D721Med (cell line): ENCODE measurements around the gene FLOT1.

Experiments used
- DNase-seq: peaks from one replicate; pipeline ENCODE4 v3.0.0; 2011; ENCODE audit warnings: low spot score; ENCODE audit not compliant: insufficient read length
- FAIRE-seq: peaks from 2 replicates; lab custom pipeline; 2011; peaks lifted over from hg19 to GRCh38; lab: Jason Lieb, UNC
- TF ChIP-seq, protein P1 (sequence below): IDR thresholded peaks from 2 replicates; pipeline ENCODE4 v1.5.1; 2012; ENCODE audit warnings: mild to moderate bottlenecking, control low read depth; ENCODE audit not compliant: insufficient read depth; ENCODE audit errors: missing control alignments

FLOT1 gene

DNA sequence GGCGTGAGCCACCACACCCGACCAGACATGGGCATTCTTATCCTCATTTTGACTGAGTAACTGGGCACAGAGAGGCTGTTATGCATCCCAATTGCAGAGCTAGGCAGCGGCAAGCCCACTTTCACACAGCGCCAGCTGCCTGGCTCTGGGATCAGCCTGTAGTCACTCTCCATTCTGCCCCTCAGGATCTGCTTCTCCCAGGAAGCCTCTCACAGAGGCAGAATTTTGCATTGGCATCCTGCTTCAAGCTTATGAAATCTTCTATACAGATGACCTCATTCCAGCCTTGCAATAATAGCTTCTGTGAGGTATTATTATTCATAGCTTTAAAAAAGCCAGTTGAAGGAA, 38.9 kb upstream of the FLOT1 start:
- no peak for FAIRE-seq
- TF ChIP-seq, protein P1, sequence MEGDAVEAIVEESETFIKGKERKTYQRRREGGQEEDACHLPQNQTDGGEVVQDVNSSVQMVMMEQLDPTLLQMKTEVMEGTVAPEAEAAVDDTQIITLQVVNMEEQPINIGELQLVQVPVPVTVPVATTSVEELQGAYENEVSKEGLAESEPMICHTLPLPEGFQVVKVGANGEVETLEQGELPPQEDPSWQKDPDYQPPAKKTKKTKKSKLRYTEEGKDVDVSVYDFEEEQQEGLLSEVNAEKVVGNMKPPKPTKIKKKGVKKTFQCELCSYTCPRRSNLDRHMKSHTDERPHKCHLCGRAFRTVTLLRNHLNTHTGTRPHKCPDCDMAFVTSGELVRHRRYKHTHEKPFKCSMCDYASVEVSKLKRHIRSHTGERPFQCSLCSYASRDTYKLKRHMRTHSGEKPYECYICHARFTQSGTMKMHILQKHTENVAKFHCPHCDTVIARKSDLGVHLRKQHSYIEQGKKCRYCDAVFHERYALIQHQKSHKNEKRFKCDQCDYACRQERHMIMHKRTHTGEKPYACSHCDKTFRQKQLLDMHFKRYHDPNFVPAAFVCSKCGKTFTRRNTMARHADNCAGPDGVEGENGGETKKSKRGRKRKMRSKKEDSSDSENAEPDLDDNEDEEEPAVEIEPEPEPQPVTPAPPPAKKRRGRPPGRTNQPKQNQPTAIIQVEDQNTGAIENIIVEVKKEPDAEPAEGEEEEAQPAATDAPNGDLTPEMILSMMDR: no peak
- no peak for DNase-seq

DNA sequence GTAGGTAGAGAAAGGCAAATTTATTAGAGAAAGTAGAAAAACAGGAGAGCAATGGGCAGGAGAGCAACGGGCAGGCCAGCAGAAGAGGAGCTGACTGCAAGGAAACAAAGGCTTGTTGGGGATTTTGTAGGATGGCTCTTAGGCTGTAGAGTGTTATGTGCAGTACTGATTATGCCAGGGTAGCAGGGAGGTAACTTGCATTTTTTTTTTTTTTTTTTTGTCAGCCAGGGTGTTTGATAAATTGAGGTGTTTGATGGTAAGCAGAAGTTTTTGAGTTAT, 38.1 kb upstream of the FLOT1 start:
- DNase-seq (no peak), FAIRE-seq (no peak)
- TF ChIP-seq, protein P1: no peak

DNA sequence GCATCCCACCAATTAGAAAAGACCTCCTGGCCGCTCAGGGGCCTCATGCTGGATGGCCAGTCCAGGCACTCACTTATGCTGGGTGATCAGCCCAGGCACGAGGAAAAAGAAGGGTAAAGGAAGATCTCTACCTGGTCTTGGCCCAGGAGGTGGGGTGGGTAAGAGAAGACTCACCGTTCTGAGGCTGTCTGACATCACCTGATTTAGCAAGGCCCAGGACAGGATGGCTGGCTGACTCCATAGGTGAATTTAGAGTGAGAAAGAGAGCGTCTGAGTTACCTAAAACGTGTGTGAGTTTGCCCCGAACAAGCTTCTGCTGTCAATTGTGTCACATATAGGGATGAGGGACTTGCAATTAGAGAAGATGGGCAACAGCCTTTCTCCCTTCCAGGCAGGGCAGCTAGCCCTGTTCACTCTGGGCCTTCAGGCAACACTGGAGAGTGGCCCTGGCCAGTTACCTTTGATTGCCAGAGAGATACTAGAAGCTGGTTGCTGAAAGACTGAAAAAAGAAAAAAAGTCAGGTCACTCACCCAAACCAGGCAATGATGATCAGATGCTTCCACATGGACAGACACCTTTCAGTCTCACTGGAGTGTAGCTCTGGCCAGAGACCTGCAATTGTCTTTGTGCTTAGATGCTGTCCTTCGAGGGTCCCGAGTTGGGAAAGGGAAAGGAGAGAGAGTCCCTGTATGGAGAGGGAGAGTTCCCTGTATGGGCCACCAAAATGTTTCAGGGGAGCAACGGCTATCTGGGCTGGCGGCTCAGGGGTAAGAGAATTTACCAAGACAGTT, 37.6 kb upstream of the FLOT1 start:
- no peak for DNase-seq
- no peak for FAIRE-seq

DNA sequence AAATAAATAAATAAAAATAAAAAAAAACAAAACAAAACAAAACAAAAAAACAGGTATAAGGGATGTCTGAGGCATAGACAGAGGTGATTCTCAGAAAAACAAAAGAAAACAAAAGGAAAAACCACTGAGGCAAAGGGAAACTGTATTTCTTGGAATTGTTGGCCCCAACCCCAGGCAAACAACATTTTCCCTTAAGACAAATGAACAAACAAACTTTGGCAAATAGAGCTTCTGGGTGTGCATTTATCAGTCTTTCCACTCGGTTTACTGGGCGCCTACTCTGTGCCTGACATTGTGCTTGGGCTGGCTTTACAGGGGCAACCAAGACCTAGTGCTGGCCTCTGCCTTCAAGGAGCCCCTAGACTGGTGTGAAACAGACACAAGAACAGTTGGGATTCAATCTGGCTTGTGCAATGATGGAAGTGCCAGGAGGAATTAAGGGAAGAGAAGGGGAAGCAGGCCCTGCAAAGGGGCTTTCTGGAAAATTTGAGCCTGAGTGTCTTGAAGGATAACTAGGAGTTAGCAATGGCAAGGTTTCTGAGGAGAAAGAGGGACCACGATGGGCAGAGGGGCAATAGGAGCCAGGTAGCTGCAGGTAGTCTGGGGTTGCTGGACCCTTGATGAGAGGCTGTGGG, 35.6 kb upstream of the FLOT1 start:
- FAIRE-seq: no peak
- no peak for DNase-seq
- TF ChIP-seq, protein P1: no peak

More for the DNA sequence above, 37.6 kb upstream of the FLOT1 start:
- TF ChIP-seq, protein P1: no peak

DNA sequence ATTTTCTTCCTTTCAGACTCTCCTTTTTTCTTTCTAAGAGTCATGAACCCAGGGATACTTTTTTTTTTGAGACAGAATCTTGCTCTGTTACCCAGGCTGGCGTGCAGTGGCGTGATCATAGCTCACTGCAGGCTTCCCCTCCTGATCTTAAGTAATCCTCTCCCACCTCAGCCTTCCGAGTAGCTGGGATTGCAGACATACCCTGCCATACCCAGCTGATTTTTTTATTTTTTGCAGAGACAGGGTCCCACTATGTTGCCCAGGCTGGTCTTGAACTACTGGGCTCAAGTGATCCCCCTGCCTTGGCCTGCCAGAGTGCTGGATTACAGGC, 34.6 kb upstream of the FLOT1 start:
- FAIRE-seq: no peak

DNA sequence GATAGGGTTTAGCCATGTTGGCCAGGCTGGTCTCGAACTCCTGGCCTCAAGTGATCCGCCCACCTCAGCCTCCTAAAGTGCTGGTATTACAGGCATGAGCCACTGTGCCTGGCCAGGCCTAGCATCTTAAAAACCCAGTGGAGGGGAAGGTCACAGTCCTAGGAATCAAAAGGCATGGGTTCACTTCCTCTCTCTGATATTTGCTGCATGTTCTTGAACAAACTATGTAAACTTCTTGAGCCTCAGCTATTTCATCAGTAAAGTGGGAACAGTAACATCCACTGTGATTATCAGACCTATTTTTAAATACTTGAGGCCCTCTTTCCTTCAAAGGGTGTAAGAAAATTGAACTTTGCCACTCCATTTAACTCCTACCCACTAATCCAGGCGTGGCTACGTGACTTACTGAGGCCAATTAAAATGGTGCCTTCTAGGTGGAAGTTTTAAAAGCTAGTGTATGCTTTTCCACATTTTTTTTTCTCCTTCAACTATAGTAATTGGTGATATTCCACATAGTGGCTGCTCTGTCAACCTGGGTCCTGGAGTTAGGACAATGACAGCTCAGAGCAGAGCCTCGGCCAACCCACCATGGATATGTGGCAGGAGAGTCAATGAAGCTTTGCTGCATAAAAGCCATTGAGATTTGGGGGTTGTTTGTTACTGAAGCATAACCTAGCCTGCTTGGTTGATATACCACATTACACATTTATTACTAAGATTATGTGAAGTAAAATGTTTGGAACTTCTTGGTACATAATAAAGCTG, 34.1 kb upstream of the FLOT1 start:
- TF ChIP-seq, protein P1: no peak
- no peak for FAIRE-seq
- no peak for DNase-seq

More for the DNA sequence above, 34.6 kb upstream of the FLOT1 start:
- TF ChIP-seq, protein P1: no peak
- no peak for DNase-seq
